SK-N-SH (cell line): ENCODE results near the gene IL13. TPM values are rescaled to one million over a fixed set of nuclear protein-coding genes. Genes with fewer than 3 reads are reported as not detected.

Source experiments
- CTCF ChIA-PET: fragments of 300-600, 350-600 bp; formaldehyde crosslinking; extraction: SDS; loops from one replicate; lab custom pipeline; 2021; lab: Yijun Ruan, JAX
- POLR2A ChIA-PET: fragments of 350-600 bp; sonication (Branson Sonifier 250); formaldehyde crosslinking; extraction: SDS; loops from one replicate; lab custom pipeline; 2020; ENCODE audit warnings: antibody characterized with exemption, inconsistent platforms; lab: Yijun Ruan, JAX
- DNase-seq: peaks from one replicate; pipeline ENCODE4 v3.0.0; 2012
- H2AFZ ChIP-seq: fragments of 200-600 bp; sonication (generic); 2 replicates; pipeline ENCODE4 v1.8.1; 2016; ENCODE audit warnings: antibody characterized with exemption, mild to moderate bottlenecking, low read depth
- H3F3A ChIP-seq: fragments of 200-600 bp; sonication (generic); replicated peaks from 2 replicates; pipeline ENCODE3; 2016; ENCODE audit warnings: antibody characterized with exemption, mild to moderate bottlenecking; ENCODE audit not compliant: insufficient read depth
- H3K27ac ChIP-seq, 2 experiments: fragments of 200-500 bp in 1 of 2; fragments of 200-600 bp in 1 of 2; sonication (Bioruptor generic) in 1 of 2; sonication (generic), shearing (Covaris generic) in 1 of 2; 2 replicates each; pipeline versions ENCODE4 v1.5.1 to v1.6.1; 2014 to 2016; ENCODE audit warnings: low read depth in 2 of 2, inconsistent platforms in 1 of 2, low read length in 1 of 2, mild to moderate bottlenecking in 1 of 2, mixed read lengths in 1 of 2
- H3K27me3 ChIP-seq: fragments of 200-600 bp; sonication (generic), shearing (Covaris generic); 2 replicates; pipeline ENCODE4 v1.6.1; 2016; ENCODE audit warnings: mixed run types; ENCODE audit not compliant: insufficient read depth
- H3K36me3 ChIP-seq, 2 experiments: fragments of 200-500 bp in 1 of 2; fragments of 200-600 bp in 1 of 2; sonication (Bioruptor generic) in 1 of 2; sonication (generic) in 1 of 2; replicated peaks in 1 of 2; 2 replicates each; pipeline versions ENCODE3 to v1.5.1; 2014 to 2016; ENCODE audit warnings: low read length in 1 of 2, mild to moderate bottlenecking in 1 of 2; ENCODE audit not compliant: insufficient read depth in 2 of 2, control insufficient read depth in 1 of 2
- H3K4me1 ChIP-seq, 2 experiments: fragments of 200-500 bp in 1 of 2; fragments of 200-600 bp in 1 of 2; sonication (Bioruptor generic) in 1 of 2; sonication (generic), shearing (Covaris generic) in 1 of 2; 2 replicates each; pipeline versions ENCODE4 v1.5.1 to v1.6.1; 2014 to 2016; ENCODE audit warnings: low read depth in 1 of 2, low read length in 1 of 2, mixed run types in 1 of 2; ENCODE audit not compliant: insufficient read depth in 2 of 2, control insufficient read depth in 1 of 2
- H3K4me2 ChIP-seq: fragments of 200-600 bp; sonication (generic), shearing (Covaris generic); 2 replicates; pipeline ENCODE4 v1.6.1; 2017; ENCODE audit warnings: mixed run types
- H3K4me3 ChIP-seq, 2 experiments: fragments of 200-500 bp in 1 of 2; fragments of 200-600 bp in 1 of 2; sonication (Bioruptor generic) in 1 of 2; sonication (generic), shearing (Covaris generic) in 1 of 2; 2 replicates each; pipeline versions ENCODE4 v1.5.1 to v1.8.1; 2014 to 2016; ENCODE audit warnings: low read depth in 2 of 2, inconsistent platforms in 1 of 2, low read length in 1 of 2, mild to moderate bottlenecking in 1 of 2, mixed read lengths in 1 of 2, moderate library complexity in 1 of 2
- H3K79me2 ChIP-seq: fragments of 200-600 bp; sonication (generic); 2 replicates; pipeline ENCODE4 v1.8.1; 2017; ENCODE audit warnings: mild to moderate bottlenecking; ENCODE audit not compliant: insufficient read depth
- H3K9ac ChIP-seq: fragments of 200-600 bp; sonication (generic); 2 replicates; pipeline ENCODE4 v1.6.1; 2017; ENCODE audit warnings: mixed run types
- H3K9me2 ChIP-seq: fragments of 200-600 bp; sonication (generic); 2 replicates; pipeline ENCODE4 v1.6.1; 2017; ENCODE audit warnings: mixed run types
- H3K9me3 ChIP-seq: fragments of 200-600 bp; sonication (generic); 2 replicates; pipeline ENCODE4 v1.6.1; 2017; ENCODE audit warnings: mixed run types, mild to moderate bottlenecking, moderate library complexity
- H4K20me1 ChIP-seq: fragments of 200-600 bp; sonication (generic); 2 replicates; pipeline ENCODE4 v1.6.1; 2017; ENCODE audit warnings: mild to moderate bottlenecking, mixed run types; ENCODE audit not compliant: insufficient read depth
- FOXJ3 ChIP-seq: sonication (generic); formaldehyde crosslinking; IDR thresholded peaks from 2 replicates; pipeline ENCODE4 v1.5.1; 2020; ENCODE audit warnings: mild to moderate bottlenecking, missing genetic modification reagents
- FOXM1 ChIP-seq: IDR thresholded peaks from 2 replicates; pipeline ENCODE4 v1.4.0; 2012; ENCODE audit warnings: low read depth, mild to moderate bottlenecking
- IRF3 ChIP-seq: fragments of 150-350 bp; IDR thresholded peaks from 2 replicates; pipeline ENCODE4 v1.6.1; 2016; ENCODE audit warnings: mild to moderate bottlenecking, low read depth, low read length
- JUND ChIP-seq: IDR thresholded peaks from 2 replicates; pipeline ENCODE4 v1.4.0; 2012
- MAX ChIP-seq: IDR thresholded peaks from 2 replicates; pipeline ENCODE4 v1.4.0; 2012; ENCODE audit warnings: low read depth
- MEF2A ChIP-seq: IDR thresholded peaks from 2 replicates; pipeline ENCODE4 v1.4.0; 2012; ENCODE audit warnings: low read depth, borderline replicate concordance
- NFIC ChIP-seq: IDR thresholded peaks from 2 replicates; pipeline ENCODE4 v1.4.0; 2012; ENCODE audit warnings: borderline replicate concordance
- NRF1 ChIP-seq: IDR thresholded peaks from 2 replicates; pipeline ENCODE4 v1.6.1; 2012; ENCODE audit warnings: low read depth, mild to moderate bottlenecking, low read length
- PBX3 ChIP-seq: IDR thresholded peaks from 2 replicates; pipeline ENCODE4; 2012
- RAD21 ChIP-seq: IDR thresholded peaks from 2 replicates; pipeline ENCODE4 v1.6.1; 2012; ENCODE audit warnings: mild to moderate bottlenecking, low read length
- RFX5 ChIP-seq: IDR thresholded peaks from 2 replicates; pipeline ENCODE4 v1.6.1; 2012; ENCODE audit warnings: mild to moderate bottlenecking, improper control_type of control experiment, low read length
- RXRA ChIP-seq: IDR thresholded peaks from 2 replicates; pipeline ENCODE4 v1.4.0; 2012; ENCODE audit warnings: low read depth, mild to moderate bottlenecking, borderline replicate concordance
- SIN3A ChIP-seq: IDR thresholded peaks from 2 replicates; pipeline ENCODE4 v1.6.1; 2012; ENCODE audit warnings: low read depth, mild to moderate bottlenecking, low read length, moderate library complexity, borderline replicate concordance
- TAF1 ChIP-seq: IDR thresholded peaks from 2 replicates; pipeline ENCODE4 v1.6.1; 2012; ENCODE audit warnings: low read depth, mild to moderate bottlenecking, low read length, moderate library complexity, borderline replicate concordance
- TCF12 ChIP-seq: IDR thresholded peaks from 2 replicates; pipeline ENCODE4 v1.4.0; 2012
- ZBTB33 ChIP-seq: IDR thresholded peaks from 2 replicates; pipeline ENCODE4 v1.4.0; 2012; ENCODE audit warnings: low read depth, borderline replicate concordance
- WGBS: methylation state at CpG from one replicate; pipeline ENCODE4 v1.1.6; 2017; ENCODE audit warnings: low lambda C conversion rate; 5-methylcytosine and 5-hydroxymethylcytosine counted together
- polyA plus RNA-seq, 3 experiments: library from polyadenylated mRNA; depleted of rRNA; stranded (reverse); fragments of >200 nt; gene quantifications; 2 replicates each; pipeline ENCODE4 v1.2.3, GENCODE V29; 2012

The IL13 gene
- polyA plus RNA-seq, 1 of the 3 experiments (the other 2 are of a cell fraction): 0.08 TPM

GRCh38 chr5:132673939-132674630 lies 16.1 kb downstream of the IL13 start, which contains the start of gene IL4:
IL4 (plus strand) TSS chr5:132673989; CDS start chr5:132674051, 62 bp downstream.
- no peaks in the 10 kb centered on the region for H3K9me3 ChIP-seq
- no peaks in the 10 kb centered on the region for H3K9me2 ChIP-seq
- no peaks in the 10 kb centered on the region for H3K36me3 ChIP-seq
- TF ChIP-seq IRF3 (no peak), JUND (no peak), FOXJ3 (no peak), TAF1 (no peak), SIN3A (no peak), MEF2A (no peak), TCF12 (no peak)
- peak within 1 kb of the TSS; percentile 6 to 37; a peak in 2 of 4 replicates for H3K4me3 ChIP-seq
- ChIA-PET POLR2A (no interaction called here), CTCF (interaction anchor here (0.7 to 1.1 kb wide), 3 partner anchors 8 to 44 kb away, joined by 3 read pairs; no protein-coding TSS in a partner anchor)
- H3F3A ChIP-seq: peaks cover 27% of the 10 kb centered on the region
- peak within 1 kb of the TSS; percentile 68 for H3K4me2 ChIP-seq
- H3K4me1 ChIP-seq: peaks cover 3 to 26% of the 10 kb centered on the region in 2 experiments; a peak in 3 of 4 replicates
- DNase-seq: no peak
- peak within 1 kb of the TSS; percentile 80 for H2AFZ ChIP-seq
- no peaks in the 10 kb centered on the region for H3K79me2 ChIP-seq
- H3K27me3 ChIP-seq: no peaks in the 10 kb centered on the region
- peak within 1 kb of the TSS; percentile 6 to 92; a peak in 3 of 4 replicates for H3K27ac ChIP-seq
- 81% methylated on average over 14 of the region's 14 CpGs for WGBS
- H3K9ac ChIP-seq: peak within 1 kb of the TSS; percentile 59
- H4K20me1 ChIP-seq: no peaks in the 10 kb centered on the region

GRCh38 chr5:132674671-132675506 lies 16.9 kb downstream of the IL13 start:
- ChIA-PET POLR2A (interaction anchor here (0.7 kb wide), 1 partner anchor 17 kb away, joined by 5 read pairs; the partner anchor contains the start of gene IL13), CTCF (interaction anchor here (1.1 kb wide), 2 partner anchors 9 to 40 kb away, joined by 3 read pairs; no protein-coding TSS in a partner anchor)
- Histone ChIP-seq H3K79me2 (no peaks in the 10 kb centered on the region), H3K4me2 (peak overlapping the region; percentile 68), H3K36me3 (no peaks in the 10 kb centered on the region), H3K27me3 (no peaks in the 10 kb centered on the region), H3K4me1 (peaks cover 0 to 26% of the 10 kb centered on the region in 2 experiments; a peak in 3 of 4 replicates), H3K4me3 (peak overlapping the region; percentile 6 to 37; a peak in 2 of 4 replicates), H4K20me1 (no peaks in the 10 kb centered on the region), H3K9me3 (no peaks in the 10 kb centered on the region), H3K9me2 (no peaks in the 10 kb centered on the region), H3F3A (peaks cover 27% of the 10 kb centered on the region), H2AFZ (peak overlapping the region; percentile 80), H3K27ac (peak overlapping the region; percentile 31 to 92; a peak in 3 of 4 replicates), H3K9ac (peak overlapping the region; percentile 59)
- 48% methylated on average over 7 of the region's 13 CpGs for WGBS
- no peak for DNase-seq
- no peak; the same call in 1 of the 2 replicates for TF ChIP-seq MAX
- peak; percentile 19 for TF ChIP-seq PBX3
- TF ChIP-seq NFIC: peak; percentile 88
- TF ChIP-seq RFX5: no peak
- no peak for TF ChIP-seq NRF1
- TF ChIP-seq RAD21: no peak
- no peak for TF ChIP-seq FOXJ3
- 0 out of 2 replicates have a peak, but pooled peaks have one; percentile 13 for TF ChIP-seq SIN3A
- no peak for TF ChIP-seq ZBTB33
- TF ChIP-seq FOXM1: no peak
- TF ChIP-seq IRF3: no peak
- no peak for TF ChIP-seq RXRA
